Ascending aorta (tissue), 2 donors: ENCODE measurements around the gene AK5. TPM values are rescaled to one million over a fixed set of nuclear protein-coding genes. Genes with fewer than 3 reads are reported as not detected.
A peak's percentile ranks its signal among the peaks of the same experiment; 100 is the strongest.

Experiments
- DNase-seq, 2 donors: peaks; one replicate each; pipeline ENCODE4 v3.0.0-alpha.2; 2019; ENCODE audit warnings: low spot score in 2 of 2
- H3K27ac ChIP-seq, 2 donors: fragments of 200-600 bp; sonication (generic); one replicate each; pipeline ENCODE4 v1.5.1; 2016 to 2017; ENCODE audit warnings: mild to moderate bottlenecking in 1 of 2
- H3K27me3 ChIP-seq: fragments of 200-600 bp; sonication (generic); one replicate; pipeline ENCODE4 v1.5.1; 2017
- H3K36me3 ChIP-seq, 2 donors: fragments of 200-600 bp; sonication (generic); one replicate each; pipeline ENCODE4 v1.5.1; 2016
- H3K4me1 ChIP-seq, 2 donors: fragments of 200-600 bp; sonication (generic); one replicate each; pipeline ENCODE4 v1.5.1; 2016 to 2017; ENCODE audit warnings: mild to moderate bottlenecking in 1 of 2
- H3K4me3 ChIP-seq, 2 donors: fragments of 200-600 bp; sonication (generic); one replicate each; pipeline ENCODE4 v1.5.1; 2016 to 2017; ENCODE audit warnings: mild to moderate bottlenecking in 1 of 2
- H3K9me3 ChIP-seq, 2 donors: fragments of 200-600 bp; sonication (generic); one replicate each; pipeline ENCODE4 v1.5.1; 2016
- intact Hi-C: fragments of 100-400 bp; cut with DNase I; formaldehyde crosslinking; loops from one replicate; pipeline ENCODE4 v1.15.1; 2023
- total RNA-seq: library from RNA; depleted of rRNA; stranded (reverse); fragments of >200 nt; gene quantifications from one replicate; pipeline ENCODE4 v1.1.0, GENCODE V29; 2016
- TF ChIP-seq, protein P1 (sequence below), 3 experiments: fragments of 200-600 bp in 2 of 3; fragments of 450-650 bp in 1 of 3; sonication (generic) in 2 of 3; IDR thresholded peaks; one replicate each; pipeline ENCODE4 v1.5.1; 2016 to 2019; ENCODE audit warnings: antibody characterized with exemption in 3 of 3, mild to moderate bottlenecking in 1 of 3, moderate library complexity in 1 of 3

Gene AK5
- total RNA-seq, 1 donor from 2014 or later, result not detected

DNA sequence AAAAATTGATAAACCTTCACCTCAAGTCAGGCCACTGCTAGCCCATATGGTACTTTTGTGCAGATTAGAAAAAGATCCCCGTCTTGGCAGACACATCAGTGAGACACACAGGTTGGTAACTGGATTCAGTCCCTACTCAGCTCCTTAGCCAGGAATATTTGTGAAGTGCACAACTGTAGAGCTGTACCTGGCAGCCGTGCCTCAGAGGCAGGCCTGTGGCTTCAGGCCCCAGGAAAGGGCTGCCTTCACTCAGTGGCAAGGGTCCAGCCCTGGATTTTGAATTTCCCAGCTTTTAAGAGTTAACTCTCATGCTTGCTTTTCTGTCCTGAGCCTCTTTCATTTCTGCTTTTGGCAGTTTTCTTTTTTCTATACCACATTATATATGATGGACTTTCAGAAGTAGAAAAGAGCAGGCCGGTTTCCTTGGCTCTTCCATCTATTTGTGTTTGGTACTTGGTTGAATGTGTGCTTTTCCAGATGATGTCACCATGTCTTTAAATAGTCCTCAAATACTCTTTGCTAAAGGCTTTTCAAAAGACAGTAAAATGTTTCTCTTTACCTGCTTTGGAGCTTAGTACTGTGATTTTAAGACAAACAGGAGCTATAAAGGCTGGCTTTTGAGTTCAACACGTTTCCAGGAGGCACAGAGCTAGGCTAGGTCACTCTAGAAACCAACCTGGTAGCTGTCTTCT is 186.6 kb downstream of the AK5 start:
- Histone ChIP-seq H3K27me3 (no peaks in the 10 kb centered on the region), H3K27ac (peak overlapping the region; percentile 54 to 69), H3K4me3 (no peak overlapping the region), H3K4me1 (peaks cover 0 to 15% of the 10 kb centered on the region in 2 donors), H3K36me3 (no peaks in the 10 kb centered on the region), H3K9me3 (peaks cover 0 to 5% of the 10 kb centered on the region in 2 donors)
- no peak for DNase-seq
- TF ChIP-seq, protein P1, sequence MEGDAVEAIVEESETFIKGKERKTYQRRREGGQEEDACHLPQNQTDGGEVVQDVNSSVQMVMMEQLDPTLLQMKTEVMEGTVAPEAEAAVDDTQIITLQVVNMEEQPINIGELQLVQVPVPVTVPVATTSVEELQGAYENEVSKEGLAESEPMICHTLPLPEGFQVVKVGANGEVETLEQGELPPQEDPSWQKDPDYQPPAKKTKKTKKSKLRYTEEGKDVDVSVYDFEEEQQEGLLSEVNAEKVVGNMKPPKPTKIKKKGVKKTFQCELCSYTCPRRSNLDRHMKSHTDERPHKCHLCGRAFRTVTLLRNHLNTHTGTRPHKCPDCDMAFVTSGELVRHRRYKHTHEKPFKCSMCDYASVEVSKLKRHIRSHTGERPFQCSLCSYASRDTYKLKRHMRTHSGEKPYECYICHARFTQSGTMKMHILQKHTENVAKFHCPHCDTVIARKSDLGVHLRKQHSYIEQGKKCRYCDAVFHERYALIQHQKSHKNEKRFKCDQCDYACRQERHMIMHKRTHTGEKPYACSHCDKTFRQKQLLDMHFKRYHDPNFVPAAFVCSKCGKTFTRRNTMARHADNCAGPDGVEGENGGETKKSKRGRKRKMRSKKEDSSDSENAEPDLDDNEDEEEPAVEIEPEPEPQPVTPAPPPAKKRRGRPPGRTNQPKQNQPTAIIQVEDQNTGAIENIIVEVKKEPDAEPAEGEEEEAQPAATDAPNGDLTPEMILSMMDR (IDR thresholded peaks at IDR 0.05), result no peak
- intact Hi-C loops, result no loop called here

DNA sequence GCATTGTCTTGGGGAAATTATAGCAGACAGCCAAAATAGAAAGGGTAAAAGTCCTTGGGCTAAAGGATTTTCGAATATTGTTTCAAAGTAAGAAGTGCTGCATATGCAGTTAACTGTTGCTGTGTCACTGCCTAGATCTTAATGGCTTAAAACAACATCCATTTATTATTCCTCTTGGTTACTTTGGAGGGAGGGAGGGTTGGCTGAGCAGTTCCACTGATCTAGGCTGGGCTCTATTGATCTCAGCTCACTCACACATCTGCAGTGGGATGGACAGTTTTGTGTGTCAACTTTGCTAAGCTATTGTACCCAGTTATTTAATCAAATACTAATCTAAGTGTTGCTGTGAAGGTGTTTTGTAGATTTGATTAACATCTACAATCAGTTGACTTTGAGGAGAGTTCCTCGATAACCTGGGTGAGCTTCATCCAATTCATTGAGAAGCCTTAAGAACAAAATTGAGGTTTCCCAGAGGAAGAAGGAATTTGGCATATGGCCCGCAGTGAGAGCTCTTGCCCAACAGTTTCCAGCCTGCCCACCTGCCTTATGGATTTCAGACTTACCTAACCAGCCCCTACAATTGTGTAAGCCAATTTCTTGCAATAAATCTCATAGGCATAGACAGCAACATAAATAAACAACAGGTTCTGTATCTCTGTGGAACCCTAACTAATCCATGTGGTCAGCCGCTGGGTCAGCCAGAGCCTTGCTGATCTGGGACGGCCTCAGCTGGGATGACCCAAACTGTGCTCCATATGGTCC is 187.3 kb downstream of the AK5 start:
- Histone ChIP-seq H3K9me3 (peaks cover 0 to 5% of the 10 kb centered on the region in 2 donors), H3K4me1 (peaks cover 0 to 15% of the 10 kb centered on the region in 2 donors), H3K4me3 (no peak overlapping the region), H3K27me3 (no peaks in the 10 kb centered on the region), H3K36me3 (no peaks in the 10 kb centered on the region), H3K27ac (peak overlapping the region; percentile 54 to 69)
- intact Hi-C loops, result no loop called here
- DNase-seq, result no peak
- TF ChIP-seq, protein P1 (IDR thresholded peaks at IDR 0.05), result no peak

DNA sequence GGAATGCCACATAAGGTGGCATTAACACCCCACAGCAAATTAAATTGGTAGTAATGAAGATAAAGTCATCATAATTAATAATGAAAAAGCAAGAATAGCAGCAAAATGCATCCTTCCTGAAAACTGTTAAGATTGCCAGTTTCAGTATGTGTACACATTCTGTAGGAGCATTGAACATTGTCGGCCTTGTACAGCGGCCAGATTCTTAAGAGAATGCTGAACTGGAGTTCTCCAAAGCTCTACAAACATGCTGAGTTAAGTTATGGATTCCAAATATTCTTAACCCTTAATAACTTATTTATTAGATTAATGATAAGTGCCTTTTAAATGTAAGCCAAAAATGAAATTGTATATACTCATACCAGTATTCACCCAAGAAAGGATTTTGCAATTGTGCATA is 189.9 kb downstream of the AK5 start:
- TF ChIP-seq, protein P1 (IDR thresholded peaks at IDR 0.05), result no peak
- no peak overlapping the region for H3K4me3 ChIP-seq
- no peak for DNase-seq
- intact Hi-C loops, result no loop called here
- H3K27me3 ChIP-seq, result no peaks in the 10 kb centered on the region
- peaks cover 0 to 15% of the 10 kb centered on the region in 2 donors for H3K4me1 ChIP-seq
- no peaks in the 10 kb centered on the region for H3K36me3 ChIP-seq
- H3K27ac ChIP-seq, result no peak overlapping the region
- H3K9me3 ChIP-seq, result peaks cover 0 to 5% of the 10 kb centered on the region in 2 donors

DNA sequence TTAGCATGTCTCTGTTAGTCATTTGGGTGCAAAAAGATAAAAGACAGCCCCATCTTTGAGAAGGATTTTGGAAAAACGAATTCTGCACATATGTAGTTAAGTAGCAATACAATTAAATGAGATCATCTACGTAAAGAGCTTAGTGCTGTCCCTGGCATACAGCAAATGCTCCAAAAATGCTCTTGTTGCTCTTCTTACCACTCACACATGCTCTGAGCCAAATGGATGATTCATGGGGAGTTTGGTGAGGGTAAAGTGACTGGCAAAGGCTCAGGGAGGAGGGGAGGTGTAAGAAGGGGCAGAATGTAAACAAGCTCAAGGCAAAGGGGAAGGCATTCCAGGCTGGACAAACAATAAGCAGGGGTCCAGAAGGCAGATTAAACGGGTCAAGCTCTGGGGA is 191.9 kb downstream of the AK5 start:
- Histone ChIP-seq H3K36me3 (no peaks in the 10 kb centered on the region), H3K9me3 (peaks cover 0 to 5% of the 10 kb centered on the region in 2 donors), H3K27ac (no peak overlapping the region), H3K4me1 (peaks cover 0 to 4% of the 10 kb centered on the region in 2 donors), H3K27me3 (no peaks in the 10 kb centered on the region), H3K4me3 (no peak overlapping the region)
- intact Hi-C loops, result no loop called here
- no peak for DNase-seq
- TF ChIP-seq, protein P1 (IDR thresholded peaks at IDR 0.05), result no peak

DNA sequence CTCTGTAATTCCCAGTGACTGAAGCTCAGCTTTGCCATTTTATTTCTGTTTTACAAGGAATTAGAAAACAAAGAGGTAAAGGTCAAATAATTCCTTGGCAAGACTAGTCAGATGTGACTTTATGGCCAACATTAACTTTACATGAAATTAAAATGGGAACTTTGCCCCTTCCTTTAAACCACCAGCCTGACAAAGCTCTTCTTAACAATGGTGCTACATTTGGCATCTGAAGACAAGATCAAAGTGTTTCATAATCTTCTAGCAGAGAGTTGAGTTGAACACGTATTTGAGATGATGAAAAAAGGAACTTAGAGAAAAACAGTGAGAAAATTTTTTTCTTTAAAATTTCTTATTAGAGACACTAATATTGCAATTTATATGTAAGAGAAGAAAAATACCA is 193.8 kb downstream of the AK5 start:
- no peaks in the 10 kb centered on the region for H3K27me3 ChIP-seq
- DNase-seq, result no peak
- intact Hi-C loops, result no loop called here
- no peak overlapping the region for H3K4me3 ChIP-seq
- no peaks in the 10 kb centered on the region for H3K4me1 ChIP-seq
- no peak overlapping the region for H3K27ac ChIP-seq
- TF ChIP-seq, protein P1 (IDR thresholded peaks at IDR 0.05), result no peak
- H3K9me3 ChIP-seq, result peaks cover 0 to 5% of the 10 kb centered on the region in 2 donors
- no peaks in the 10 kb centered on the region for H3K36me3 ChIP-seq
